Transverse colon (tissue), 4 donors: Measurements from ENCODE around the gene ATP4B.

Experiments used
- CTCF ChIP-seq, 5 experiments: fragments of 200-600 bp in 3 of 5; fragments of 450-650 bp in 2 of 5; sonication (generic) in 3 of 5; IDR thresholded peaks; 1 replicate in 2 of 5; 2 replicates in 3 of 5; pipeline ENCODE4 v1.5.1; 2016 to 2017; ENCODE audit warnings: antibody characterized with exemption in 5 of 5, inconsistent platforms in 3 of 5, mild to moderate bottlenecking in 2 of 5, moderate library complexity in 1 of 5
- POLR2AphosphoS5 ChIP-seq, 3 donors: sonication (generic); formaldehyde crosslinking; IDR thresholded peaks; one replicate each; pipeline ENCODE4 v1.6.1; 2016; ENCODE audit warnings: antibody characterized with exemption in 3 of 3

- TF ChIP-seq POLR2AphosphoS5 (IDR thresholded peaks at IDR 0.05) = no peak
- TF ChIP-seq CTCF (IDR thresholded peaks at IDR 0.05) = no peak
Measured at GRCh38 chr13:113625965-113626721, 31.9 kb downstream of the ATP4B start.
